HG03097 (cell line): ENCODE measurements around the gene NR2F1-AS1.
"Not testable (repeated sequence)": the region's sequence is repeated elsewhere in the genome, so short reads cannot be mapped to it uniquely, and the experiment has no call there.

Source experiments
- ATAC-seq: cut with Tn5 transposase; IDR thresholded peaks from one replicate; pipeline ENCODE4 v1.9.1; 2021; ENCODE audit not compliant: unreplicated experiment, low FRiP score

The NR2F1-AS1 gene

GRCh38 chr5:93549594-93549993, 31.4 kb downstream of the NR2F1-AS1 start:
- ATAC-seq, result not testable (repeated sequence)

- ATAC-seq, result no peak
Observed at GRCh38 chr5:93545872-93546271, 35.1 kb downstream of the NR2F1-AS1 start.

DNA sequence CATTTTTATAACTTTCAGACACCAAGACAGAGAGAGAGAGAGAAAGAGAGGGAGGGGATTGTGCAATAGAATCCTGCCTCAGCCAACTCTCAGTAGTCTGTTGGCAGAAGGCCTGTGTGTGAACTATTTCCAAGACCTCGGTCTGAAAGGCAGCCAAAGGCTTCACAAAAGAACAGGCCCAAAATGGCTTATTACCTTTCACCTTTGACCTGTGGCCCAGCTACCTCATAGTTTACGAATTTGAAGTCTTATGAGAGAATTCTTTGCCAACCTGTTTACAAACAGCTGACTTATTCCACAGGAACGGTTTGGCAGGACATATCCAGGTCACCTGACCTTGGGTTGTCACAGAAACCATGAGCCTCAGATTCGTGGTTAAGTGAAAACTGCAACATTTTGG, 48.6 kb downstream of the NR2F1-AS1 start:
- ATAC-seq, result no peak

DNA sequence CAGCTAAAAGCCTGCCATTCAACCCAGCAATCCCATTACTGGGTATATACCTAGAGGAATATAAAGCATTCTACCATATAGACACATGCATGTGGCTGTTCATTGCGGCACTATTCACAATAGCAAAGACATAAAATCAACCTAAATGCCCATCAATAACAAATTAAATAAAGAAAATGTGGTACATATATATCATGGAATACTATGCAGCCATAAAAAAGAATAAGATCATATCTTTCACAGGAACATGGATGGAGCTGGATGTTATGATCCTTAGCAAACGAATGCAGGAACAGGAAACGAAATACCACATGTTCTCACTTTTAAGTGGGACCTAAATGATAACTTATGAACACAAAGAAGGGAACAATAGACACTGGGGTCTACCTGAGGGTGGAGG, 59.2 kb downstream of the NR2F1-AS1 start:
- not testable (repeated sequence) for ATAC-seq

DNA sequence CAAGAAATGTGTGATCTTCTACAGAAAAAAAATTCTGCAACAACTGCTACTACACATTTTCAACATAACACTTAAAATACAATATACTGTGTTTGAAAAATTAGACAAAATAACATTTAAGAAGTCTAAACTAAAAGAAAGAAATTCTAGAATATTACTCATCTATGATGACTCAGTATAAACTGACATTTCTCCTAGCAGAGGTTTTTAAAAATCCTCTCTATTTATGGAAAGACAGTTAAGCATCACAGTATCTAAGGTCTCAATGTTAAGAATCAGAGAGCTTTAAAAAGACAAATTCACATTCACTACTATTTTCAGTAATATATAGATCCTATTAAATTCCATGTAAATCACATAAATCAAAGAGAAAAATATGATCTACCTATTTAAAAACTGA, 61.3 kb downstream of the NR2F1-AS1 start:
- no peak for ATAC-seq

DNA sequence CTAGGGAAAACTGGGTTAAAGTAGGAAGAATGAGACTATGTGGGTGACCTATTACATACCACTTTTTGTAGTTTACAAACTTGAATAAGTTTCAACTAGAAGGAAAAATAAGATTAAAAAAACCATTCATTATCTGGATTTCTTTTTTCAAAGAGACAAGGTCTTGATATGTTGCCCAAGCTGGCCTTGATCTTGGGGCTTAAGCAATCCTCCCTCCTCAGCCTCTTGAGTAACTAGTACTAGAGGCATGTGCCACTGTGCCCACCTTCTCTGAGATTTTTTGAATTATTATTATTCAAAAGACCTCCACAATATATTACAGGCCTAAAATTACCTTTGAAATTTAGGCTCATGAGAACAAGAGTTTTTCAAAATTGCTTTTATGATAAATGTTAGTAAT, 63.2 kb downstream of the NR2F1-AS1 start:
- no peak for ATAC-seq

- no peak for ATAC-seq
Observed at GRCh38 chr5:93513298-93513697, 67.7 kb downstream of the NR2F1-AS1 start.

GRCh38 chr5:93512799-93513198, 68.2 kb downstream of the NR2F1-AS1 start:
- no peak for ATAC-seq

- ATAC-seq, result no peak
Observed at GRCh38 chr5:93511445-93511844, 69.6 kb downstream of the NR2F1-AS1 start.

DNA sequence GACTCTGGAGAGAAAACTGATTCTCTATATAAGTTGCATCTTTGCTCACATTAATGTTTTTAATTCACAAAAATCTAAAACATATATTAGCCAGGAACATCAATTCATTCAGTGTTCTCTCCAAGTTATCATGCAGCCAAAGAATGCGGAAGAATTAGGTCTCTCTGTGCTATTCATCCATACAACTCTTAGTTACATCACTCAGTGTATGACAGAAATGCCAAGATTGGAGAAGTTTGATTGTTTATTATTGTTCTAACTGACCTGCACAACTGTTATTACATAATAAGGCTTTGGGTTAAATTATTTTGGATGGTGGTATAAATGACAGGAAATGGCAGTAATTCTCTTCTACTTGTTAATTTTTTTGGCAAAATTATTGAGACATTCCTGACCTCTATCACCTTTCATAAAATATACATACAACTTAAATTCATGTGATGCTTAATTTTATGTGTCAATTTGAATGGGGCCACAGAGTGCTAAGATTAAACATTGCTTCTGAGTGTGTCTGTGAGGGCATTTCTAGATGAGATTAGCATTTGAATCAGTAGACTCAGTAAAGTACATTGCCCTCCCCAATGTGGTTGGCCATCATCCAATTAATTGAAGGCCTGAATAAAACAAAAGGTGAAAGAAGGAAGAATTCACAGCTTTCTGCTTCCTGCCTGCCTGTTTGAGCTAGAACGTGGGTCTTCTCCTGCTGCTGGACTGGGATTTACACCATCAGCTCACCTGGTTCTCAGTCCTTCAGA, 70.2 kb downstream of the NR2F1-AS1 start:
- no peak for ATAC-seq

GRCh38 chr5:93505553-93505952, 75.5 kb downstream of the NR2F1-AS1 start:
- not testable (repeated sequence) for ATAC-seq

DNA sequence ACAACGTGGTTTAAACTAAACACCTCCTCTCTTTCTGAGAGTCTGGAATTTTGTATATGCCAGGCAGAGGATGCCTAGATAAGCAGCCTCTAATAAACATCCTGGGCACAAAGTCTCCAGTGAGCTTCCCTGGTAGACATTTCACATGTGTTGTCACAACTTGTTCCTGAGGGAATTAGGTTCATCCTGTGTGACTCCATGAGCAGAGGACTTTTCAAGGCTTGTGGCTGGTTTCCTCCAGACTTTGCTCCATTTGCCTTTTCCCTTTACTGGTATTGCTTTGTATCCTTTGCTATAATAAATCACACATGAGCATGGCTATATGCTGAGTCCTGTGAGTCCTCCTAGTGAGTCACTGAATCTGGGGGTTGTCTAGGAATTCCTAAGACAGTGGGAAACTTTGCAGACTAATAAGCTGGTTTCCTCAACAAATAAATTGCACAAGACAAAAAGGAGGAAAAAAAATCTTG, 77.4 kb downstream of the NR2F1-AS1 start:
- no peak for ATAC-seq

- no peak for ATAC-seq
Observed at GRCh38 chr5:93497096-93497495, 83.9 kb downstream of the NR2F1-AS1 start.

GRCh38 chr5:93479982-93480509, 101.0 kb downstream of the NR2F1-AS1 start:
- ATAC-seq, result no peak

DNA sequence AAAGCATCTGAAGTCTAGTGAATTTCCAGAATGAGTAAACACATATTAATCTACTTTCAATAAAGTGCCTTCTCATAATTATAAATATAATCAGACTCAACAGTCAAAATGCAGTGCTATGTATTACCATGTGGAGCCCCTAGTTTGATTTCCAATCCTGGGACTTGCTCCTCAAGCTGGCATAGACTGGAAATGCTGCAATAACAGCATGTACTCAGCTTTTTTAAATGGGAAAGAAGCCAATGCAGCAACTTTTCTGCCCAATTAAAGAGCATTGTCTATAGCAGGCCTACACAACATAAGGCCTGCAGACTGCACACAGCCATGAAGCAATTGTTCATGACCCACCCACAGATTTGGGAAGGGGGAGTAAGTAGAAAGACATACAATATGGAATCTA, 103.2 kb downstream of the NR2F1-AS1 start:
- no peak for ATAC-seq

- ATAC-seq, result no peak
Observed at GRCh38 chr5:93476251-93476742, 104.7 kb downstream of the NR2F1-AS1 start.

DNA sequence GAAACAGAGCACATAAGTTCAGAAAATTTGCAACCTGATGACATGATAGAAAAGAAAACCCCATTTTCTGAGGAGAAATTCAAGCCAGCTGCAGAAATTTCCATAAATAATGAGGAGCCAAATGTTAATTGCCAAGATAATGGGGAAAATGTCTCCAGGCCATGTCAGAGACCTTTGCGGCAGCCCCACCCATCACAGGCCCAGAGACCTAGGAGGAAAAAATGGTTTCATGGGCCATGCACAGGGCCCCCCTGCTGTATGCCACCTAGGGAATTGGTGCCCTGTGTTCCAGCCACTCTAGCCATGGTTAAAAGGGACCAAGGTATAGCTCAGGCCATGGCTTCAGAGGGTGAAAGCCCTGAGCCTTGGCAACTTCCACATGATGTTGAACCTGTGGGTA, 118.1 kb downstream of the NR2F1-AS1 start:
- ATAC-seq, result no peak

- ATAC-seq, result no peak
Observed at GRCh38 chr5:93461756-93462155, 119.3 kb downstream of the NR2F1-AS1 start.

DNA sequence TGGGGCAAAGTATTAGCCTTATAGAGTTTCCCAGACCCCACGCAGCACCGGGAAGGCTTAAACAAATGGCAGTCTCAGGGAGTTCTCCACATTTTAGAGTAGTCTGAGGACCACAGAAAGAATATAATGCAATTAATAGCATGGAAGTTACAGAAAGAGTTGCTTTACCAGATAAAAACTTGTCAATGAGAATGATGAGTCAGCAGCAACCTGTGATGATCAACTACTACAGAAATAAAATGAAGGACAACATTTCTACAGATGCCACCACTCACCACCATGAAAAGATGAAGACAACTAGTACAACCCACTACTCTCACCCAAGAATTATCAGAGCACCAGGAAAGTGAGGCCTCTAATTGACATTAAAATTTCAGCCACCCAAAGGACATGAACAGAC, 120.7 kb downstream of the NR2F1-AS1 start:
- no peak for ATAC-seq

- ATAC-seq, result not testable (repeated sequence)
Observed at GRCh38 chr5:93456796-93457195, 124.2 kb downstream of the NR2F1-AS1 start.

DNA sequence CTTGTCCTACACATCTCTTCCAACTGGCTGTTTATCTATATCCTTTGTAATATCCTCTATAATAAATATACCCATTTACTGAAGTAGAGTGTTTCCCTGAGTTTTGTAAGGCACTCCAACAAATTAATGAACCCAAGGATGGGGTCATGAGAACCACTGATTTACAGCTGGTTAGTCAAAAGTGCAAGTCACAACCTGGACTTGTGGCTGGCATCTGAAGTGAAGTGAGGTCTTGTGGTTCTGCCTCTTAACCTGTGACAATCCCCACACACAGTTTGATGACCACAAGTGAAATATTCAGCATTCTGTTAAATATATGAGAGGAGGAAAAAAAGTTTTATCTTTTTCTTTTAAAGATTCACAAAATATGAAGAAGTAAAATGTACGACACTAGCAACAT, 126.1 kb downstream of the NR2F1-AS1 start:
- ATAC-seq, result no peak

DNA sequence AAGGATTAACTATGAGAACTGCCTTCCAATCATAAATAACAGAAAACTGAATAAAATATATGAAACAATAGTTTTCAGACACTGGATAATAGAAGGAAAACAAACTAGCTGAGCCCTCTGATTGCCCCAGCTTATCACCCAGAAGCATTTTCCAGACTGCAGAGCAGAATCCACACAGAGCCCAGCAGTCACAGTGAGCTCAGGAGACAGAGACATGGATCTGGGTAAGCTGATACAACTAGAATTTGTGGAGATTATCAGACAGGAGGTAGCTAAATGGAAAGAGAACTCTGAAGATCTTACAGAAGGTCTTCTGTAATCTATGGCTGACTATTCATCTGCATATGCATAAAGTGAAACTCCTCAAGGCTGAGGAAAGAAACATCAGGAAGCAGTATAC, 128.8 kb downstream of the NR2F1-AS1 start:
- ATAC-seq, result no peak
